Measurements from ENCODE around the gene RNF208. TPM values are rescaled to one million over a fixed set of nuclear protein-coding genes. Genes with fewer than 3 reads are reported as not detected.

RNF208 gene
- total and polyA plus RNA-seq, 10 of the 15 experiments (the other 5 are each of a cell fraction or from before 2014, with no cell fraction given): 0.06 to 10.7 (median 0.77) TPM

GRCh38 chr9:137253717-137254623, 31.9 kb upstream of the RNF208 start:
- intact Hi-C loops (cut with micrococcal nuclease; ENCODE audit: unreplicated experiment) (no loop called here), in situ Hi-C loops (cut with MboI) (no loop called here)
- no TSS peak for BruUV-seq (replicated peaks)
- no peak overlapping the region for H3K27ac ChIP-seq (ENCODE audit: control insufficient read depth, insufficient read depth)
- peaks cover 2 to 5% of the 10 kb centered on the region in 2 experiments; a peak in 3 of 4 replicates for H3K36me3 ChIP-seq (ENCODE audit: control insufficient read depth in 2 of 2, insufficient read depth in 2 of 2, low read length in 1 of 2)
- no peak overlapping the region for H2AFZ ChIP-seq (ENCODE audit: control insufficient read depth, low read depth, low read length)
- peak overlapping the region; percentile 93 for H3K4me3 ChIP-seq
- WGBS (ENCODE audit: insufficient coverage, insufficient replicate concordance, low lambda C conversion rate, missing lambda C conversion rate): 70% methylated on average over 21 of the region's 21 CpGs
- H4K20me1 ChIP-seq (ENCODE audit: control insufficient read depth, insufficient read depth): no peaks in the 10 kb centered on the region
- peaks cover 14% of the 10 kb centered on the region for H3K4me1 ChIP-seq (ENCODE audit: control insufficient read depth, insufficient read depth, low read length)
- ChIA-PET CTCF (interaction anchor here (0.6 to 1.7 kb wide), 7 partner anchors 11 to 196 kb away, joined by 3 to 7 read pairs (median 3); partner anchors contain the start of genes TOR4A and TUBB4B), SMC1A (ENCODE audit: uncharacterized antibody, unreplicated experiment) (interaction anchor here (0.9 kb wide), 1 partner anchor 13 kb away, joined by 4 read pairs; the partner anchor contains the start of gene TUBB4B), RAD21 (ENCODE audit: unreplicated experiment) (interaction anchor here (0.5 to 2.2 kb wide), 7 partner anchors 12 to 164 kb away, joined by 3 to 13 read pairs (median 3); partner anchors contain the start of genes TOR4A and TUBB4B), POLR2A (interaction anchor here (0.8 to 6.2 kb wide), 6 partner anchors 13 to 167 kb away, joined by 3 to 112 read pairs (median 4); partner anchors contain the start of genes MAN1B1 and TUBB4B)
- H3K27me3 ChIP-seq (replicated peaks in 1 of 2; ENCODE audit: control insufficient read depth in 2 of 2, insufficient read depth in 2 of 2, low read length in 1 of 2): no peaks in the 10 kb centered on the region
- DNase-seq (ENCODE audit: low read depth, low spot score): no peak
- no peaks in the 10 kb centered on the region for H3K9me3 ChIP-seq (replicated peaks; ENCODE audit: control insufficient read depth, insufficient read depth, low read length)
- TF ChIP-seq FOXK2 (IDR thresholded peaks at IDR 0.05): no peak
- TF ChIP-seq MLLT1 (IDR thresholded peaks at IDR 0.05): peak; percentile 92
- TF ChIP-seq JUND (IDR thresholded peaks at IDR 0.05; ENCODE audit: low read depth, low read length): no peak
- no peak for TF ChIP-seq CREB1 (IDR thresholded peaks at IDR 0.05; ENCODE audit: low read depth)
- no peak for TF ChIP-seq SREBF2 (IDR thresholded peaks at IDR 0.05; ENCODE audit: low read length)
- FAIRE-seq: no peak
- H3K4me2 ChIP-seq (ENCODE audit: control insufficient read depth, insufficient read depth): peak overlapping the region; percentile 99
- no peak for ATAC-seq
- H3K79me2 ChIP-seq (ENCODE audit: control insufficient read depth, insufficient read depth, low read length): peaks cover 18% of the 10 kb centered on the region
- H3K9ac ChIP-seq (ENCODE audit: control insufficient read depth, insufficient read depth, low read length): no peak overlapping the region; the same call in 1 of the 2 replicates
